GM06990 (cell line): ENCODE measurements around the gene TOPAZ1.

Experiments used
- DNase-seq: peaks from one replicate; pipeline ENCODE4 v3.0.0-alpha.2; 2011; ENCODE audit not compliant: insufficient read length; ENCODE audit errors: extremely low read depth
- H3K27me3 ChIP-seq: replicated peaks from 2 replicates; pipeline ENCODE4 v1.6.0; 2011; ENCODE audit warnings: low read length; ENCODE audit not compliant: control insufficient read depth, insufficient read depth
- H3K36me3 ChIP-seq: 2 replicates; pipeline ENCODE4 v1.5.1; 2011; ENCODE audit warnings: low read length; ENCODE audit not compliant: control insufficient read depth, insufficient read depth
- H3K4me3 ChIP-seq: replicated peaks from 2 replicates; pipeline ENCODE4 v1.5.1; 2011; ENCODE audit warnings: low read depth, mild to moderate bottlenecking, control low read depth, low read length
- CTCF ChIP-seq: IDR thresholded peaks from 2 replicates; pipeline ENCODE4 v1.5.1; 2011; ENCODE audit warnings: low read length, control low read depth, mild to moderate bottlenecking, inconsistent platforms; ENCODE audit not compliant: insufficient read depth, poor library complexity, severe bottlenecking

TOPAZ1 gene

GRCh38 chr3:44292947-44293346 is 51.3 kb downstream of the TOPAZ1 start:
- no peak for TF ChIP-seq CTCF
- Histone ChIP-seq H3K27me3 (no peaks in the 10 kb centered on the region), H3K4me3 (no peak overlapping the region), H3K36me3 (no peaks in the 10 kb centered on the region)
- no peak for DNase-seq

GRCh38 chr3:44297255-44297654 is 55.6 kb downstream of the TOPAZ1 start:
- DNase-seq, result no peak
- TF ChIP-seq CTCF, result no peak
- Histone ChIP-seq H3K27me3 (no peaks in the 10 kb centered on the region), H3K4me3 (no peak overlapping the region), H3K36me3 (no peaks in the 10 kb centered on the region)

GRCh38 chr3:44301746-44302145 is 60.1 kb downstream of the TOPAZ1 start:
- no peaks in the 10 kb centered on the region for H3K27me3 ChIP-seq
- no peak for TF ChIP-seq CTCF
- H3K36me3 ChIP-seq, result no peaks in the 10 kb centered on the region
- H3K4me3 ChIP-seq, result no peak overlapping the region
- DNase-seq, result no peak

- Histone ChIP-seq H3K36me3 (no peaks in the 10 kb centered on the region), H3K27me3 (no peaks in the 10 kb centered on the region), H3K4me3 (no peak overlapping the region)
- TF ChIP-seq CTCF, result no peak
- no peak for DNase-seq
Observed at GRCh38 chr3:44309500-44309899, 67.8 kb downstream of the TOPAZ1 start.

GRCh38 chr3:44318891-44319311 is 77.2 kb downstream of the TOPAZ1 start:
- DNase-seq, result no peak
- no peak overlapping the region for H3K4me3 ChIP-seq
- TF ChIP-seq CTCF, result no peak
- no peaks in the 10 kb centered on the region for H3K27me3 ChIP-seq
- H3K36me3 ChIP-seq, result no peaks in the 10 kb centered on the region

- no peak for DNase-seq
- no peaks in the 10 kb centered on the region for H3K36me3 ChIP-seq
- no peak for TF ChIP-seq CTCF
- no peak overlapping the region for H3K4me3 ChIP-seq
- H3K27me3 ChIP-seq, result no peaks in the 10 kb centered on the region
Observed at GRCh38 chr3:44321335-44321734, 79.6 kb downstream of the TOPAZ1 start.
